Fibroblast of villous mesenchyme (primary cell): ENCODE data around the gene YAE1. TPM values are rescaled to one million over a fixed set of nuclear protein-coding genes. Genes with fewer than 3 reads are reported as not detected.
"Not testable (repeated sequence)": the region's sequence is repeated elsewhere in the genome, so short reads cannot be mapped to it uniquely, and the experiment has no call there.

Source experiments
- DNase-seq: peaks from one replicate; pipeline ENCODE4 v3.0.0-alpha.2; 2010; ENCODE audit warnings: low read depth
- H3K4me3 ChIP-seq: 2 replicates; pipeline ENCODE4 v1.5.1; 2011; ENCODE audit warnings: low read depth, mild to moderate bottlenecking, low read length
- CTCF ChIP-seq: IDR thresholded peaks from 2 replicates; pipeline ENCODE4 v1.5.1; 2012; ENCODE audit warnings: low read depth, mild to moderate bottlenecking, low read length; ENCODE audit not compliant: insufficient read depth
- total RNA-seq: library from RNA; depleted of rRNA; stranded (reverse); fragments of >200 nt; gene quantifications from 2 replicates; pipeline ENCODE4 v1.2.3, GENCODE V29; 2012

Gene YAE1
- total RNA-seq, 1 donor = 56.6 TPM

GRCh38 chr7:39535720-39536119, 30.5 kb upstream of the YAE1 start:
- TF ChIP-seq CTCF = no peak
- H3K4me3 ChIP-seq = no peak overlapping the region
- DNase-seq = no peak

- H3K4me3 ChIP-seq = no peak overlapping the region
- no peak for TF ChIP-seq CTCF
- DNase-seq = no peak
These were observed 29.3 kb upstream of the YAE1 start for GRCh38 chr7:39536951-39537350.

DNA sequence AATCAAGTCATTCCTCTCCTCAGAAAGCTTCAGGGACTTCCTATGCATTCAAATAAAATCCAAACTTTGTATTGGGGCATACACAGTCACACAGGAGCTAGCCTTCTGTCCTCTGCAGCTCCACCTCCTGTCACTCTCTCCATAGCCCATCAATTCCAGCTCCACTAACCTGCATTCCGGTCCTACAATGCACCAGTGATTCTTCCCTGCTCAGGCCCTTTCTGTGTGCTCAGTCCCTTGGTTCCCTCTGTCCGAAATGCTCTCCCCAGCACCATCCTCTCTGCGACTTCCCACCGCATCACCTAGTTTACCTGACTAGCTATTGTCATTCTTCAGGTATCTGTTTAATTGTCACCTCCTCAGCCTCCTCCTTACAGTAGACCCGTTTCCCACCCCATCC, 26.4 kb upstream of the YAE1 start:
- no peak for TF ChIP-seq CTCF
- DNase-seq = no peak
- H3K4me3 ChIP-seq = no peak overlapping the region

DNA sequence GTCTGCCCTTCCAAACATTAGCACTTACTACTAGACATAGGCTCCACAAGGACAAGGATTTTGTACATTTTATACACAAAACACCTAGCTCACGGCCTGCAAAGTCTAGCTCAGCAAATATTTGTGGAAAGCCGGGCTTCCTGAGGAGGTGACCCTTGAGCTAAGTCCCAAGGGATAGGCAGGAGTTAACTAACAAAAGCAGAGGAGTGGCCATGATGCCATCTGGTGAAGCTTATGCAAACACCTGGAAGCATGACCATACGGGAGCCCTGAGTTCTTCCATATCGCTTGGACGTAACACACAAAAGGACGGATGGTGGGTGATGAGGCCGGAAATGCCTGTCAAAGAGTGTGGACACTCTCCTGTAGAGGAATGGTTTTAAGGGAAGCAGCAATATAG, 25.9 kb upstream of the YAE1 start:
- no peak for DNase-seq
- no peak for TF ChIP-seq CTCF
- H3K4me3 ChIP-seq = no peak overlapping the region

DNA sequence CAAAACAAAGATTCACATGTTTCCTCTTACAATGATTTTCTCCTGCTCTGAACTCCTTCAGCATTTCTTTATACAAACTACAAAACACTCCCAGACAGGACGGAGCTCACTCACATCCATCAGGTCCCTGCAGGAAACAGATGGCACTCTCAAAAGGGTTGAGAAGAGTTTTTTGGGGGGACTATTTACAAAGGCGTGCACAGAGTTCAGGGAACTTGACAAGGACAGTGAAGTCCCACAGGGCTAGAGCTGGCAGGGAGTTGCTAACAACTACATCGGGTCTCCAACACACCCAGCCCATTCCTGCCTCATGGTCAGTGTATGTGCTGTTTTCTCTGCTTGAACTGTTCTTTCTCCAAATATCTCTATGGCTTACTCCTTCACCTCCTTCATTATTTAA, 24.7 kb upstream of the YAE1 start:
- no peak overlapping the region for H3K4me3 ChIP-seq
- no peak for DNase-seq
- no peak for TF ChIP-seq CTCF

- not testable (repeated sequence) for DNase-seq, H3K4me3 ChIP-seq
These were observed 21.4 kb upstream of the YAE1 start for GRCh38 chr7:39544774-39545173.

GRCh38 chr7:39547336-39547735, 18.9 kb upstream of the YAE1 start:
- TF ChIP-seq CTCF = no peak
- no peak overlapping the region for H3K4me3 ChIP-seq
- DNase-seq = no peak
